Esophagus squamous epithelium (tissue), 4 donors: Measurements from ENCODE around the gene PRRX2.
"Not testable (repeated sequence)": the region's sequence is repeated elsewhere in the genome, so short reads cannot be mapped to it uniquely, and the experiment has no call there.

ENCODE experiments used
- POLR2A ChIP-seq, 4 donors: fragments of 450-650 bp; IDR thresholded peaks; one replicate each; pipeline ENCODE4 v1.6.1; 2017; ENCODE audit warnings: antibody characterized with exemption in 4 of 4, mild to moderate bottlenecking in 4 of 4, moderate library complexity in 3 of 4
- TF ChIP-seq, protein P1 (sequence below), 6 experiments: fragments of 450-650 bp in 4 of 6; fragments of 200-600 bp in 2 of 6; sonication (generic) in 2 of 6; IDR thresholded peaks; one replicate each; pipeline ENCODE4 v1.5.1; 2016 to 2019; ENCODE audit warnings: antibody characterized with exemption in 6 of 6, mild to moderate bottlenecking in 4 of 6, moderate library complexity in 4 of 6

DNA sequence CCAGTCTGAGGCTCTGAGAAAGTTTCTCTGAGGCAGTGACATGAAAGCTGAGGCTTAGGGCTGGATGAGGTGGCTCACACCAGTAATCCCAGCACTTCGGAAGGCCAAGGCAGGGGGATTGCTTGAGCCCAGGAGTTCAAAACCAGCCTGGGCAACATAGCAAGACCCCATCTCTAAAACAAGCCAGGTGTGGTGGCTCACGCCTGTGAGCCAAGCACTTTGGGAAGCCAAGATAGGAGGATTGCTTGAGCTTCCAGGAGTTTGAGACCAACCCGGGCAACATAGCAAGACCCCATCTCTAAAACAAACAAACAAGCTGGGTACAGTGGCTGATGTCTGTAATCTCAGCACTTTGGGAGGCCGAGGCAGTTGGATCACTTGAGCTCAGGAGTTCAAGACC lies 83.6 kb downstream of the PRRX2 start:
- TF ChIP-seq POLR2A (IDR thresholded peaks at IDR 0.05) = not testable (repeated sequence)
- TF ChIP-seq, protein P1, sequence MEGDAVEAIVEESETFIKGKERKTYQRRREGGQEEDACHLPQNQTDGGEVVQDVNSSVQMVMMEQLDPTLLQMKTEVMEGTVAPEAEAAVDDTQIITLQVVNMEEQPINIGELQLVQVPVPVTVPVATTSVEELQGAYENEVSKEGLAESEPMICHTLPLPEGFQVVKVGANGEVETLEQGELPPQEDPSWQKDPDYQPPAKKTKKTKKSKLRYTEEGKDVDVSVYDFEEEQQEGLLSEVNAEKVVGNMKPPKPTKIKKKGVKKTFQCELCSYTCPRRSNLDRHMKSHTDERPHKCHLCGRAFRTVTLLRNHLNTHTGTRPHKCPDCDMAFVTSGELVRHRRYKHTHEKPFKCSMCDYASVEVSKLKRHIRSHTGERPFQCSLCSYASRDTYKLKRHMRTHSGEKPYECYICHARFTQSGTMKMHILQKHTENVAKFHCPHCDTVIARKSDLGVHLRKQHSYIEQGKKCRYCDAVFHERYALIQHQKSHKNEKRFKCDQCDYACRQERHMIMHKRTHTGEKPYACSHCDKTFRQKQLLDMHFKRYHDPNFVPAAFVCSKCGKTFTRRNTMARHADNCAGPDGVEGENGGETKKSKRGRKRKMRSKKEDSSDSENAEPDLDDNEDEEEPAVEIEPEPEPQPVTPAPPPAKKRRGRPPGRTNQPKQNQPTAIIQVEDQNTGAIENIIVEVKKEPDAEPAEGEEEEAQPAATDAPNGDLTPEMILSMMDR (IDR thresholded peaks at IDR 0.05) = not testable (repeated sequence)
